ENCODE measurements around the gene PROCR. TPM values are rescaled to one million over a fixed set of nuclear protein-coding genes. Genes with fewer than 3 reads are reported as not detected.

Gene PROCR
- total RNA-seq, 1 donor from 2014 or later: 3.2 TPM

DNA sequence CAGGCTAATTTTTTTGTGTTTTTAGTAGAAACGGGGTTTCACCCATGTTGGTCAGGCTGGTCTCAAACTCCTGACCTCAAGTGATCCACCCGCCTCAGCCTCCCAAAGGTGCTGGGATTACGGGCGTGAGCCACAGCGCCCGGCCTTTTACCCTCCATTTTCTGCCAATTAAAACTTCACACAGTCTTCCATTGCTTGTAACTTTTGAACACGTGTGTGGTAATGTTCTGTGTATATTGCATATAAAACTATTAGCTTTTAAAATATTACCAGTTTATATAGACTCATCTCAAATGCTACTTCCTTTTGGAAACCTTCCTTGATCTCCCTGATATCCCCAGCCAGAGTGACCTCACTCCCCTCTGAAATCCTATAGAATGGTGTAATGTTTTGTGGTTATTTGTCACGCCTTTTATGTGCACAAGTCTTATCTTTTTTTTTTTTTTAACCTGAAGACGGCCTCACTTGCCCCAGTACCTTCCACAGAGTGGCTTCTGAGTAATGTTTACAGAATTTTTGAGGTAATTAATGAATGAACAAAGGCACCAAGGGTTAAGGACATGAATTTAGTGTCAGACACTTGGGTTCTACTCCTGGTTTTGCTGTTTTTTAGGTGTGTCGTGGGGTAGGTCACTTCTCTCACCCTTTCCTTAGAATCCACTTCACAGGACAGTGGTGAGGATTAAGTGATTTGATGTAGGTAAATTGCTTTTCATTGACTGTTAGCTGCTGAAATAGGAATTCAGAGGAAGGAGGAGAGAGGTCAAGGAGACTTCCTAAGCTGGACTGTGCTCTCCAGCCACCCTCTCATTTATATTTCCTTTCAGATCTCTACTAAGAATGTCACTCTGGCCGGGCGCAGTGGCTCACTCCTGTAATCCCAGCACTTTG lies 43.4 kb downstream of the PROCR start:
- Mint-ChIP-seq H3K36me3 (ENCODE audit: unreplicated experiment) (peaks cover 9% of the 10 kb centered on the region), H3K4me3 (ENCODE audit: unreplicated experiment) (no peak overlapping the region), H3K27ac (ENCODE audit: unreplicated experiment) (no peak overlapping the region), H3K4me1 (ENCODE audit: unreplicated experiment) (no peaks in the 10 kb centered on the region), H3K9me3 (ENCODE audit: unreplicated experiment) (no peaks in the 10 kb centered on the region), H3K27me3 (ENCODE audit: unreplicated experiment) (peaks cover 3% of the 10 kb centered on the region)
- TF ChIP-seq, protein P1, sequence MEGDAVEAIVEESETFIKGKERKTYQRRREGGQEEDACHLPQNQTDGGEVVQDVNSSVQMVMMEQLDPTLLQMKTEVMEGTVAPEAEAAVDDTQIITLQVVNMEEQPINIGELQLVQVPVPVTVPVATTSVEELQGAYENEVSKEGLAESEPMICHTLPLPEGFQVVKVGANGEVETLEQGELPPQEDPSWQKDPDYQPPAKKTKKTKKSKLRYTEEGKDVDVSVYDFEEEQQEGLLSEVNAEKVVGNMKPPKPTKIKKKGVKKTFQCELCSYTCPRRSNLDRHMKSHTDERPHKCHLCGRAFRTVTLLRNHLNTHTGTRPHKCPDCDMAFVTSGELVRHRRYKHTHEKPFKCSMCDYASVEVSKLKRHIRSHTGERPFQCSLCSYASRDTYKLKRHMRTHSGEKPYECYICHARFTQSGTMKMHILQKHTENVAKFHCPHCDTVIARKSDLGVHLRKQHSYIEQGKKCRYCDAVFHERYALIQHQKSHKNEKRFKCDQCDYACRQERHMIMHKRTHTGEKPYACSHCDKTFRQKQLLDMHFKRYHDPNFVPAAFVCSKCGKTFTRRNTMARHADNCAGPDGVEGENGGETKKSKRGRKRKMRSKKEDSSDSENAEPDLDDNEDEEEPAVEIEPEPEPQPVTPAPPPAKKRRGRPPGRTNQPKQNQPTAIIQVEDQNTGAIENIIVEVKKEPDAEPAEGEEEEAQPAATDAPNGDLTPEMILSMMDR (IDR thresholded peaks at IDR 0.05): no peak
- DNase-seq (ENCODE audit: extremely low spot score, unreplicated experiment): no peak

DNA sequence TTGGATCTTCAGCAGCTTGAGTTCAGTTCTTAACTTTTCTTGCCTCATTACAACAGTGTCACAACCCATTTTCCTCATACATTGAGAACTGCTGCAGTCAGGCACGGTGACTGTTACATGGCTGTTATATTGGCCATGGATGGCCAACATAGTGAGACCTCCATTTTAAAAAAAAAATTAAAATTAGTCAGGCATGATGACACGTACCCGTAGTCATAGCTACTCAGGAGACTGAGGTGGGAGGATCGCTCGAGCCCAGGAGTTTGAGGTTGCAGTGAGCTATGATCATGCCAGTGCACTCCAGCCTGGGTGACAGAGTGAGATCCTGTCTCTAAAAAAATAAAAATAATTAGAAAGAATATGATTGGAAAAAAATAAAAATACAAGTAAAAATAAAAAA lies 44.7 kb downstream of the PROCR start:
- TF ChIP-seq, protein P1 (IDR thresholded peaks at IDR 0.05): no peak
- peaks cover 3% of the 10 kb centered on the region for H3K27me3 Mint-ChIP-seq (ENCODE audit: unreplicated experiment)
- no peak overlapping the region for H3K4me3 Mint-ChIP-seq (ENCODE audit: unreplicated experiment)
- no peaks in the 10 kb centered on the region for H3K9me3 Mint-ChIP-seq (ENCODE audit: unreplicated experiment)
- no peaks in the 10 kb centered on the region for H3K4me1 Mint-ChIP-seq (ENCODE audit: unreplicated experiment)
- H3K36me3 Mint-ChIP-seq (ENCODE audit: unreplicated experiment): peaks cover 9% of the 10 kb centered on the region
- no peak overlapping the region for H3K27ac Mint-ChIP-seq (ENCODE audit: unreplicated experiment)
- no peak for DNase-seq (ENCODE audit: extremely low spot score, unreplicated experiment)

GRCh38 chr20:35223941-35224340 lies 52.1 kb downstream of the PROCR start:
- no peak for DNase-seq (ENCODE audit: extremely low spot score, unreplicated experiment)
- Mint-ChIP-seq H3K9me3 (ENCODE audit: unreplicated experiment) (no peaks in the 10 kb centered on the region), H3K27me3 (ENCODE audit: unreplicated experiment) (peaks cover 20% of the 10 kb centered on the region), H3K4me3 (ENCODE audit: unreplicated experiment) (no peak overlapping the region), H3K36me3 (ENCODE audit: unreplicated experiment) (peaks cover 1% of the 10 kb centered on the region), H3K4me1 (ENCODE audit: unreplicated experiment) (peaks cover 15% of the 10 kb centered on the region), H3K27ac (ENCODE audit: unreplicated experiment) (no peak overlapping the region)
- TF ChIP-seq, protein P1 (IDR thresholded peaks at IDR 0.05): no peak

GRCh38 chr20:35224536-35224935 lies 52.7 kb downstream of the PROCR start:
- Mint-ChIP-seq H3K9me3 (ENCODE audit: unreplicated experiment) (no peaks in the 10 kb centered on the region), H3K27me3 (ENCODE audit: unreplicated experiment) (peaks cover 21% of the 10 kb centered on the region), H3K4me3 (ENCODE audit: unreplicated experiment) (no peak overlapping the region), H3K4me1 (ENCODE audit: unreplicated experiment) (peaks cover 15% of the 10 kb centered on the region), H3K36me3 (ENCODE audit: unreplicated experiment) (peaks cover 3% of the 10 kb centered on the region), H3K27ac (ENCODE audit: unreplicated experiment) (no peak overlapping the region)
- DNase-seq (ENCODE audit: extremely low spot score, unreplicated experiment): no peak
- TF ChIP-seq, protein P1 (IDR thresholded peaks at IDR 0.05): no peak

DNA sequence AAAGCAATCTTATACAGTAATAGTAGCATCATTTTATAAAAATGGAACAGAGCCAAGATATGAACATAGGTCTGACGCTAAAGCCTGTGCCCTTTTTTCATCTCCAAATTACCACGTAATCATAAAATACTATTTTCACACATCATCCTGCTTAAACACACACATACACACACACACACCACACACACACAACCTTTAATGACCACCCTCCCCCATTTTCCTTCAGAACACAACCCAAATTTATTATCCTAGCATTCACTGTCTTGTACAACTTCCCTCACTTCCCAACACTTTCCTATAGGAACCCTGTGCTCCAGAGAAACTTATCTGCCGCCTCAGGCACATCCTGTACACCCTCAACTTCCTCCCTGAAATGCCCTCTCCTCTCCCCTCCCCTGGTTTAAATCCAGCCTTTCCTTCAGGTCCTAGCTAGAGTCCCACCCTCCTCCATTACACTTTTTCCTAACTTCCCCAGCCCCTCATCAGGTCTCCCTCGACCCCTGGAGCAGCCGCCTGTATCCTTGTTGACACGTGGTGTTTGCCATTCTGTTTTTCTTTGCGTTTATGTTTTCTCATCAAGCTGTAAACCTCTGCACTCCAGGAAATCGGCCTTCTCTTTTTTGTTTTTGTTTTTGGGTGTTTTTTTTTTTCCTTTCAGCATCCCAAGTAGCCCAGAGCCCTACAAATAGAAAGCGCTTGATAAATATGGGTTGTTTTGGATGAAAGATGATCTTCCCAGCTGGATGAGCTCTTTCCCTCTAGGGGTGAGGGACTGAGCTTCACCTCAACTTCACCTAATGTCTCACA lies 53.6 kb downstream of the PROCR start:
- no peak for DNase-seq (ENCODE audit: extremely low spot score, unreplicated experiment)
- Mint-ChIP-seq H3K27ac (ENCODE audit: unreplicated experiment) (no peak overlapping the region), H3K9me3 (ENCODE audit: unreplicated experiment) (no peaks in the 10 kb centered on the region), H3K36me3 (ENCODE audit: unreplicated experiment) (peaks cover 3% of the 10 kb centered on the region), H3K27me3 (ENCODE audit: unreplicated experiment) (peaks cover 23% of the 10 kb centered on the region), H3K4me1 (ENCODE audit: unreplicated experiment) (peaks cover 15% of the 10 kb centered on the region), H3K4me3 (ENCODE audit: unreplicated experiment) (peak overlapping the region; percentile 69)
- TF ChIP-seq, protein P1 (IDR thresholded peaks at IDR 0.05): no peak

Measured in osteocyte (in vitro differentiated cells).